HG03460 (cell line): Measurements from ENCODE around the gene TBCD.

ENCODE experiments used
- ATAC-seq: cut with Tn5 transposase; IDR thresholded peaks from one replicate; pipeline ENCODE4 v1.9.1; 2021; ENCODE audit not compliant: unreplicated experiment

The TBCD gene

DNA sequence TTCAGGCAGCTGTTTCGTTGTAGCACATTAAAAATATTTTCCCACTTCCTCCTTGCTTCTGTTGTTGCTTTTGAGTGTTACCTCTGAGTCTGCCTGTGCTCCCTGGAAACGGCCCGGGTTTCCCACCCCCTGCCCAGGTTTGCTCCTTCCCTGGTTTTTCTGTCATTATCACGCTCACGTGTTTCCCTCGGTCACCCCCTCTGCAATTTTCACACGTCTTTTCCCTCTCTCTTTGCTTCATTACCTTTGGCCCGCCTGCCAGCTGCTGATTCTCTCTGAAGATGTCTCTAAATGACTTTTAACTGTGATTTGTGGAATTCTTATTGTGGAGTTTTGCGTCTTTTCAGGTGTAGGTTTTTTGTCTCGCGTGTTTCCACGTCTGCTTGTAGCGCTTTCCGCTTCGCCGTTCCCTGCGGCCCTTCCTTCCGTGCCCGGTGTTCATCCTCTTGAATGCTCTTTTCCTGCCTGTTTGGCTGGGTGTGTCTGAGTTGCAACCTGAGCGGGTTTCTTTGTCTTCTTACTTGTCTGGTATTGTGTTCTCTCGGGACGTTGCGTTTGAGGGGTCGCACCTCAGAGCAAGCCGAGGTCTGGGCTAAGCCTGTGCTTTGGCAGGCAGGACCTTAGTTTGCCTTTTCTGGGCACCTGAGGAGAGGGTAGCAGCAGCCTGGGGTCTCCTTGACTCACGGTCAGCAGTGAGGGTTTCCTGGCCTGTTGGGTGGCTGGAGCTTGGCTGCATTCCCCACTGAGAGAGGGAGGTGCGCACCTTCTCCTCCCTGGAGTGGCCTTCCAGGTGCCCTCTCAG lies 184.3 kb downstream of the TBCD start:
- ATAC-seq: no peak

DNA sequence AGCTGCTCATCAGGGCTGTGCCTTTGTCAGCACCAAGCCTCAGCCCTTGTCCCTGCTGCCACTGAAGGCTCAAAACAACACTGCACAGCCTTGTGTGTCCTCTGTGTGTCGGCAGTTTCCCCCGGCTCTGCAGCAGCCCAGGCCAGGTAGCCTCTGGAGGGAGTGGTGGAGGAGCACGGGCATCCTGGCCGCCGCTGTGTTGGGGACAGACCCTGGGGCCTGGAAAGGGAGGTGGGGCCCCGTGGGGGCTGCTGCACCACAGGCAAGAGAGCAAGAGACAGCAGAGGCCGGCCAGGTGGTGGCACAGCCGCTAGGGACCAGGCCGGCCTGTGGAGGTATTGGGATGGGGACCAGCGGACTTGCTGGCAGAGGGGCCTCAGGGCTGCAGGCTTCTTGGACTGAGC lies 184.9 kb downstream of the TBCD start:
- ATAC-seq: no peak

DNA sequence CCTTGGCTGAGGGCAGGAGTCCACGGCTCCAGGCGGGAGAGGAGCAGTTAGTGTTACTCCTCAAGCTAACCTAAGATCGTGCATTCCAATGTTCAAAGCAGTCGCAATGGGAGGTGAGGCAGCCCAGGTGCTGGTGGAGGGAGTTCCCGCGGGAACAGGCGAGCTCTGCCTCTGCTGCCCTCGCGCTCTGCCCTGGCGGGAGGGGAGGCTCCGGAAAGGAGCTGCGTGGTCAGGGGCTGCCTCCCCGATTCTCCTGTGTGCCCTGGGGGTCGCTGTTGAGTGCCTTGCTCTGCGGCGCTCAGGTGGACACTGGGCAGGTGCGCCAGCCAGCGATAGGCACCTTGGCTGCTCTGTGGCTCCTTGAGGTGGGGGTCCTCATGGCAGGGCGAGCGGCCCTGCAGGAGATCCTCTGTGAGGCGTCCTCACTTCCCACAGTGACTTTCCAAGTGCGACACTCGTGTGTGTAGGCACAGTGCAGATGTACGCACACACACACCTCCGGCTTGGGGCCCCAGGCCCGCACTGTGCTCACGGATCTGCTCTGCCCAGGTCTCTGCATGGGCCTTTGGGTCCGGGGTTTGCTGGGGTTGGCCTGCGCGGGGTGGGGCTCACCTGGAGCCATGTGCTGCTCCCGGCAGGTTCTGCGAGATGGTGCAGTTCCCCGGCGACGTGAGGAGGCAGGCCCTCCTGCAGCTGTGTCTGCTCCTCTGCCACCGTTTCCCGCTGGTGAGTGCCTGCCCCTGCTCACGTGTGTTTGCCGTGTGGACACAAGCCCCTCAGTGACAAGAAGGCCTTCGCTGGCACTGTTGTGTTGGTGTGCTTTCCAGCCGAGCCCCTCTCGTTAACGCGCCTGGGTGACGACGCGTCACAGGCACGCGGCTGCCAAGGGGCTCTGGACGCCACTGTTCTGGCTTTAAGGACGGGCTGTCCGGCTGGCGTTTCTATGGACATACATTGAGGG lies 185.8 kb downstream of the TBCD start:
- ATAC-seq: no peak

DNA sequence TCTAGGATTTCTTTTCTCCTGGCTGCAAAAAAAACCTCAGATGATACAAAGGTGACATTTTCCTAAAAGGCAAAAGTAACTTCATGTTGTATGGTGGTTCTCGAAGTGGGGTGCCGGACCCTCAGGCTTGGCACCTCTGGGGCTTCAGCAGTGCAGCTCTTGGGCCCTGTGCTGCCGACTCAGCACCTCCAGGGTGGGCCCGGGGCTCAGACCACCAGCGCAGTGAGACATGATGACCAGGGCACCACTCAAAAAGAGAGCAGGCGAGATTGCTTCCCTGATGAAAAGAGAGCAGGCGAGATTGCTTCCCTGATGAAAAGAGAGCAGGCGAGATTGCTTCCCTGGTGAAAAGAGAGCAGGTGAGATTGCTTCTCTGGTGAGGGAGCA lies 186.6 kb downstream of the TBCD start:
- ATAC-seq: no peak

DNA sequence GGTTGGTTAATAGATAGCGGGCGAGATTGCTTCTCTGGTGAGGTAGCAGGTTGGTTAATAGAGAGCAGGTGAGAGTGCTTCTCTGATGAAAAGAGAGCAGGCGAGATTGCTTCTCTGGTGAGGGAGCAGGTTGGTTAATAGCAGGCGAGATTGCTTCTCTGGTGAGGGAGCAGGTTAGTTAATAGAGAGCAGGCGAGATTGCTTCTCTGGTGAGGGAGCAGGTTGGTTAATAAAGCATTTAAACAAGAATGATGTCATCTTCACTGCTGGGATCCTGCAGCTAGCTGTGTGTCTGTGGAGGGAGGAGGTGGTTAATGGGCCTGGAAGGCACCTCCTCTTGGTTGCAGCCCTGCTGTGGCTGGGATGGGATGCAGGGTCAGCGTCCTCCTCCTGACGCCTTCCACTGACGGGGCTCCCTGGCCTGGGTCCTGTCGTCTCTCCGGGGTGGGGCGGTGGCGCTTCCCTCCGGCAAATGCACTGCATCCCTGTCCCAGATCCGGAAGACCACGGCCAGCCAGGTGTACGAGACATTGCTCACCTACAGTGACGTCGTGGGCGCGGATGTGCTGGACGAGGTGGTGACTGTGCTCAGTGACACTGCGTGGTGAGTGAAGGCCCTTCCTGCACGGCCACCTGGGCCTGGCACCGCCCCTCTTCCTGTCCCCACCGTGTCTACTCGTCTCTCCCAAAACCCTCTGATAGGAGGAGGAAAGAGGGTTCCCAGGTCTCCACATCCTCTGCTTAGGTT lies 187.2 kb downstream of the TBCD start:
- no peak for ATAC-seq

DNA sequence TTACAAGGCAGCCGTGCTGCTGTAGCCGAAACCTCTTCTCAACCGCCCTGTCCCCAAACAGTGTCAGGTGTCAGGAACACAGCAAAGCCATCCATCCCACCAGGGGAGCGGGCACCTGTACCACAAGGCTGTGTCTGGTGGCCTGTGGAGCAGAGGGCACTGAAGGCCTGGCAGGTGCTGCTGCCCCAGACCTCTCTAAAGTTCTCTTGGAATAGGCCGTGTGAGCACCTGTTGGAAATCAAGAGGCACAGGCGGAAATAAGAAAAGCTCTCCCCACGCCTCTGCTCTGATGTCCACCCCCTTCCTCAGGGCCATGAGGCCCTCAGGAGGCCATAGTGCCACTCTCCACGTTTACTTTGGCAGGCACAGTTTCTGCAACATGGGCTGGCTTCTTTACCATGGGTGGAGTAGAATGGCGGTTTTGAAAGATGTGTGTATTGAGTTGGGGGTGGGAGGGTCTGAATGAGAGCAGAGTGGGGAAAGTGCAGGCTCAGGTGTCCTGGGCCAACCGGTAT lies 187.8 kb downstream of the TBCD start:
- no peak for ATAC-seq

DNA sequence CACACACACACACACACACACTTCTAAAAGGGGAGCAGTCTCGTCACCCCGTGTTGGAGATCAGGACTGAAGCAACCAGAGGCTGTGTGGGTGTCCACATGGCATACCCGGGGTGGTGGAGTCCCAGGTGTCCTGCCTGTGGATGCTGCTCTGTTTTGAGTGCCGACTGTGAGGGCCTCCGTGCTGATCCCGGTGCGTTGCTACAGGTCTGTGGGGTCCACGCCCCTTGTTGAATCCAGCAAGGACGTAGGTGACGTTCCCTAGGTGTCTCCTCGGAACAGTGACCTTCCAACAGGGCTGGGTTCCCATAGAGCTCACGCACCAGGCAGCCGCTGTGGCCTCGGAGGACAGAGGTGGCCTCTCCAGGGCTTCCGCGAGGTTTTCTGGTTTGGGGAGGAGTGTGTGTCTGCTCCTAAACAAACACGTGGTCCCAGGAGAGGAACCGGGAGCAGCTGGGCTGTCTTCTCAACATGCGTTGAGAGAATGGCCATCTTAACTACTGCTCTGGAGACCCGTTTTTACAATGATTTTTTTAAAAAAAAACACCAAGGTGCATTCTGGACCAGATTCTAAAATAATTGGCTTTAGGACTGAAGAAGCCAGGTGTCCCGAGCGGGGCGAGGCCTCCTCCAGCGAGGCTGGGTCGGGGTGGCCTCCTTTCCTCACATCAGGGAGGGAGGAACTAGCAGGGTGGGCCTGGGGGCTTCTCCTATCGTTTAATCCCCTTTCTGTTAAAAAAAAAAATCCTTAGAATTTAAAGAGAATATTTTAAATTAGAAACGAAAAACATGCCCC lies 188.6 kb downstream of the TBCD start:
- ATAC-seq: no peak

DNA sequence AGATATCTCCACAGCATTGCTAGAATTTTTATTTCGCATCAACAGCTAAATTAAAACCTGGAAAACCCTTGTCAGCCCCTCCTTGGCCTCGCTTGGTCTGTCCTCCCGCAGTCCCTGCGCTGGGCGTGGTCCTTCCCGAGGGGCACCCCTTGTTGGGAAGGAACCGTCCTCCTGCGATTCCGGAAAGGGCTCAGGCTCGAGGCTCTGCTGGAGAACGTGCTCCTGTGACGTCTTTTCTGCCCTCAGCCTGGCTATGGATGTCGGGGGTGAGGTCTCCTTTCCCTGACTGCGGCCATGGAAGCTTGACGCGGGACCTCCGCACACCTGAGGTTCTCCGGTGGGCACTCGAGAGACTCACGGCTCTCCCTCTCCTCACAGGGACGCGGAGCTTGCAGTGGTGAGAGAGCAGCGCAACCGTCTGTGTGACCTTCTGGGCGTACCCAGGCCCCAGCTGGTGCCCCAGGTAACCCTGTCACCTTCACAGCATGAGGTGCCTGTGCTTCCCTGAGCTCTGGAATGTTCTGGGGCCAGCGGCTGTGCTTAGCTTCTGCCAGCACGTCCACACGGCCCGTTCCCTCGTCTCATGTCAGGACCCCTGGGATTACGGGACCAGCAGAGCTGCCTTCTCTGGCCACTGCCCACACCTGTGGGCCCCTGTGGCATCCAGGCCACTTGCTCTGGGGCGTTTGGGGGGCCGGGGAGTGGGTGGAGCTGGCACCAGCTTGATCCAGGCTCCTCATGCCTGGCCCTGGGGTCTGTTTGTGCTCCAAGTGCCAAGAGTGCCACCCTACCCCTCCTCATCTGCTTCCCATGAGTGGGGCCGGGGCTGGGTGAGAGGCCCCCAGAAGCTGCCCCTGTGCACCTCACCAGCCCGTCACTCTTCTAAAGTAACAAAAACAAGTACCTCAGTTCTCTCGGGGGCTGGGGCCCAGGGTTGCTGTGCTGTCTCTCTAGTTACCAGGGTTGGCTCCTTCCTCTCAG lies 189.4 kb downstream of the TBCD start:
- ATAC-seq: no peak

DNA sequence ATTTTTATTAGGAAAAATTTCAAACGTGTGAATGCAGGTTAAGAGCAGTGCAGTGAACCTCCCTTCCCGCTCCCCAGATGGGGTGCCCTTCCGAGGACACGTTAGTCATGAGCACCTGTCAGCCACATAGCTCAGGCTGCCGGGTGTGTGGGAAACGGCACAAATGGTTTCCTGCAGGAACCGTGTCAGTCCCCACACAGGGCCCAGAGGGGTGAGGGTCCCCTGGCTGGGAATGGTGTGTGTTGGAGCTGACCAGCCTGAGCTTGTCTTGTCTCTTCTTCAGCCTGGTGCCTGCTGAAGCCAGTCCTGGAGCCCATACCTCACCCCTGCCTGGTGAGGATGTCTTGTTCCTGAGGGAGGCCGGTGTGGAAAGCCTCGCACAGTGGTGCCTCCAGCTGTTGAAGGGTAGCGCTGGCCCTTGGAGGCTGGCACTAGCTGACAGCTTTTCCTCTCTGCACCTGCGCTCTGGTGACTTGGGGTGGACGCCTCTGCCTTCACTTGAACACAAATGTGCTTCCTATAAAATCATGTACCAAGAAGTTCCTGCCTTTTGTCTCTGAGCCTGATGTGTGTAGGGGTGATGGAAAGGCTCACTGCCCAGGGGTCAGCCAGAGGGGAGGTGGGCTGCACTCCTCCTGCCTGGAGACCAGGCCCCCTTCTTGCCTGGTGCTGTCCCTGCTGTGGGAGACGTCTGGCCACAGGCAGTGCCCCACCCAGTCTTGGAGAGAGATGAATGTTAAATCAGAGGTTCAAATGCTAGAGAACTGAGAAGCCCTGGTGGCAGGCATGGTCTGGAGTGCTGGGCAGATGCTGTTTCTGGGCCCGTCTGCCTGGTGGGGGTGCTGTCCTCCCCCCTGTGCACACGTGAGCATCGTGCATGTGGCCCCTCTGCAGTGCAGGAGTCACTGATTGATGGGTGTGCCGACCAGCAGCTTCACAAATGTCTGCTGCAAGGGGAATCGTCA lies 190.6 kb downstream of the TBCD start:
- no peak for ATAC-seq

DNA sequence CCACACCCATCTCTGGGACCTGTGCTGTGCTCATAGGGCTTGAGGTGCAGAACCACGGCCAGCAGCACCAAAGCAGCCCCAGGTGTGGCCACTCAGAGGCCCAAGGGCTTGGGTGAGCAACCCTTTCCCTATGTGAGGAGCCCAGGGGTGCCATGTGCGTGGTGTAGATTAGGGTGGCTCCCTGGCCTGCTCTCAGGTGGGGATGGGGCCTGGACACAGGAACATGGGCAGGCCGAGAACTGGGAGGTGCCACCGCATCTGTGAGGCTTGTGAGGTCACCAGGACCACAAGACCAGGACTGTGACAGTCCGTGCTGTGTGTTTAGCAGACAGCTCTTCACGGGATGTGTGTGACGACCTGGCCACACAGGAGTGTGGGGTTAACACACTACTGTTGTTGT lies 191.5 kb downstream of the TBCD start:
- ATAC-seq: no peak

DNA sequence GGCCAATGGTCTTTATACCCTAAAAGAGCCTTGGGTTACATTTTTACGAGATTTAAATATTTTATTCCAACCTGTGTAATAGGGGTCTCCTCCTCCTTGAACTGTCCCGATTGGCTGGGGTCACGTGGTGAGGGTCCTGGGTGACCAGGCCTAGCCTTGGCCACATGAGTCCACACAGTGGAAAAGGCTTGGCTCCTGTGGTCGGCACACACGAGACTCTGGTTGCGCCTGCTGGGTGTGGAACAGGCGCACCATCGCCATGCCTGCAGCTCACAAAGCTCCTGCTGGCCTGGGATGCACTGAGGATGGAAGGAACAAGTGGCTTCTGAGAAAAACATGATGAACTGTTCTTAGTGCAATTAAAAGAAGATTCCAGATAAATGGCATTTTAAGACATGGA lies 191.9 kb downstream of the TBCD start:
- no peak for ATAC-seq

DNA sequence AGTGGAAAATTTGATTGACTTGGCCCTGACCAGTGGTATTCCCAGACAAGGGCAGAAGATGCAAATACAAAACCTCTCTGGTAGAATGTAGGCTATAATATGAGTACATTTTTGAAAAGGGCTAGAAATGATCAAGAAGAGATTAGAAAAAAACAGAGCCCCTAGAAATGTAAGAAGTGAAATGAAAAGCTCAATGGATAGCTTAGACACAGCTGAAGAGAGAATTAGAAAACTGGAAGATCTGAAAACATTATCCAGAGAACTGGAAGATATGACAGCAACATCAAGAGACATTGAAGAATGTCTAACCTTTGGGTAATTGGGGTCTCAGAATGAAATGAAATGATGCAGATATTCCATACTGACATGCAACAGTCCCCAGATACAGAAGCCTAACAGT lies 193.1 kb downstream of the TBCD start:
- no peak for ATAC-seq

DNA sequence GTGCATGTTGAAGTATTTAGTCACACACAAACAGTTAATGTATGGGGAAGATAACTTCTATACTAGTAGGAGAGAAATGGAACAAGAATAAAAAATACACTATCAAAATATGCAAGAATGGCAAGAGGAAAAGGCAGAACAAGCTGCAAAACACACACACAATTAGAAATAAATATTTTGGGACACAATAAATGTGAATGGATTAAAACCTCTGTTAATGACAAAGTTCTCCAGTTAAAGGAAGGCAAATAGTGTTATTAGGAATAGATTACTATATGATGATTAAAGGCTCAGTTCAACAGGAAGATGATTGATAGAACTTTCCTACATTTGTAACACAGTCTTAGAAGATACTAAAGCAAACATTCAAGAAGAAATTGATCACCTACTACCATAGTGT lies 194.2 kb downstream of the TBCD start:
- ATAC-seq: no peak

DNA sequence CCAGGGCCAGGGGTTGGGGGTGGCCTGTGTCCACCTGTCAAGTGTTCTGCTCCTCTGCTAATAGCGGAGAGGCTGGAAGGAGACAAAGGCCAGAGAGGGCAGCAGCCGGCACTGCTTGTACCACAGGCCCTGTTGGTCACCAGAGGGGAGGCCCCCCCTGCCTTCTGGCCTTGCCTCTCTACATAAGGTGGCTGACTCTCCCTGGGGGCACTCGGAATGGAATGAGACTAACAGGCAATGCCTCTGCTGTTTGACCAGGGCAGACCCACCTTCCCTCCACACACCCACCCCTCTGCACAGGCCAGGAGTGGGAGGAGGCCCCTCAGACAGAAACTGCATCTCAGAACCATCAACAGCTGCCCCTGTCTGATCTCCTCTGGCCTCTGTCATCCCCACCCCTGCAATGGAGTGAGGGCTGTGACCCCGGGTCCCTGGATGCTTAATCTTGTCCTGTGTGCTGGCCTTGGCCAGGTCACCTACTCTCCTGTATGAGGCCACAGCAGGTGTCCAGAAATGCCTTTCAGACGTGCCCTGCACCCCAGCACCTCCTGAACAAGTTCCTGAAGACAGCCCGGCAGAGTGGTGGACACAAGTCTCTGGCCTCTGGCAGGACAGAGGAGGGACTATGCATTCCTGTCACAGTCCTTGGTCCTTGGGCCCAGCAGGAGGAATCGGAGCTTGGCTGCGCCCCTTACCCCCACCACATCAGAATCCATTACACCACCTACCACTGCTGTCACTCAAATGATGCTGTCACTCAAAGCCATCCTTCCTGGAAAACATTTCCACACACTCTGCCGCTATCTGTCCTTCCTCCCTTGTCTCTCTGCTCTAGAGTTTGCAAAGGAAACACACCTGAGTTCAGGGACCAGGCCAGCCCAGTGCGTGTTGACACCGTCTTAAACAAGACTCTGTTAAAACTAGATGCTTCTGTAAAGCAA lies 195.5 kb downstream of the TBCD start:
- no peak for ATAC-seq

DNA sequence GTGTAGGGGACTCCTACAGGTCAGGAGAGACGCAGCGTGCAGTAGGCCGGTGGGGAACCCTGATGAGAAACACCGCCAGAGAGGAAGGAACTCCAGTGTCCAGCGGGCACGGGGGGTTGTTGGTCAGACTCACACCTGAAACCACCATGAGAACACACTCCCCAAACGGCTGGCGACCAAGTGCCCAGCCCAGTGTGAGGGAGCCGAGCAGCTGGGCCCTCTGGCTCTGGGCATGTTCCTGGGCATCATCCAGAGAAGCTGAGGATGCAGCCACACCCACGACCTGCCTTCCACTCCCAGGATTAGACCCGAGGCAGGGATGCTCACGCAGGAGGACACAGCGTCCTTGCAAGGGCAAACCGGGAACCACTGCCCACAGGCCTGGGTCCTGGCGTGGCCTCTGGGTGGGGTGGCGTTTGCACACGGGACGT lies 196.2 kb downstream of the TBCD start:
- ATAC-seq: no peak

DNA sequence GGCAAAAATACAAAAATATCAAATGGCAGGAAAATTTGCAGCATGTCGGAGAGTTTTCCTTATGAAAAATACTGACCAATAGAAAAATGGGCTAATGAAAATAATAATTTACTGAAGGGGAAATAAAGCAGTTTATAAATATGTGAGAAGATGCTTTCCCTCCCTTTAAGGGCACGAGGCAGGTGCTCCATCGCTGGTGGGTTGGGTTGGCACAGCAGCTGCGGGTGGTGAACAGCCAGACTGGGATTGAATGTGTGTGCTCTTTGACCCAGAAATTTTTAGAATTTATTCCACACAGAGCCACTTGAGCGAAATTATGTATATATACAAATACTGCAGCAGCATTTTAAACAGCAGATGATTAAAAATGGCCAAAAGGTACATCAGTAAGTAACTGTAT lies 197.1 kb downstream of the TBCD start:
- ATAC-seq: no peak

DNA sequence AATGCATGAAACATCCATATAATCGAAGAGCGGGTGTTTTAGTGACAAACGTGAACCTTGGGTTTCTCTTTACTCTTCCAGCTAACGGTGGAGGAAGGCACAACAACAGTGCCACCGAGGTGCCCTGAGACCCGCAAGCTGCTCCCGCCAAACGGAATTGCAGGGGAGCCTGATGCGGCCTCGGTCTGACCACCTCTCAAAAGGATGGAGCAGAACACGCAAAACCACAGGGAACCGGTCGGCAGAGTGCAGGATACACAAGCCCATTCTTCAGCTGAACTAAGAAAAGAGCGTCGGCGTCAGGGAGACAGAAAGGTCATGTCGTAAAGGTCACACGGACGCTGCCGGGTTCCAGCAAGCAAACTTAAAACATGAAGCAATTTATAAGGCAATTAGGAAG lies 197.5 kb downstream of the TBCD start:
- no peak for ATAC-seq
